Suprapubic skin (tissue), 4 donors: ENCODE data around the gene AGPAT4. TPM values are rescaled to one million over a fixed set of nuclear protein-coding genes. Genes with fewer than 3 reads are reported as not detected.

Experiments used
- DNase-seq, 2 donors: peaks; one replicate each; pipeline ENCODE4 v3.0.0-alpha.2; 2019; ENCODE audit warnings: low spot score in 2 of 2
- H3K27ac ChIP-seq: fragments of 200-600 bp; sonication (generic); one replicate; pipeline ENCODE4 v1.5.1; 2019
- H3K27me3 ChIP-seq: fragments of 200-600 bp; sonication (generic); one replicate; pipeline ENCODE4 v1.5.1; 2019
- H3K36me3 ChIP-seq: fragments of 200-600 bp; sonication (generic); one replicate; pipeline ENCODE4 v1.5.1; 2019
- H3K4me1 ChIP-seq: fragments of 200-600 bp; sonication (generic); one replicate; pipeline ENCODE4 v1.5.1; 2019
- H3K4me3 ChIP-seq: fragments of 200-600 bp; sonication (generic); one replicate; pipeline ENCODE4 v1.5.1; 2019; ENCODE audit warnings: mild to moderate bottlenecking
- H3K9me3 ChIP-seq: fragments of 200-600 bp; sonication (generic); one replicate; pipeline ENCODE4 v1.5.1; 2019
- EP300 ChIP-seq: sonication (generic); formaldehyde crosslinking; IDR thresholded peaks from one replicate; pipeline ENCODE4 v1.6.1; 2017; ENCODE audit warnings: antibody characterized with exemption
- POLR2A ChIP-seq, 2 donors: fragments of 450-650 bp; IDR thresholded peaks; one replicate each; pipeline ENCODE4 v1.6.1; 2017; ENCODE audit warnings: antibody characterized with exemption in 2 of 2, mild to moderate bottlenecking in 2 of 2, moderate library complexity in 2 of 2
- POLR2AphosphoS5 ChIP-seq, 3 donors: sonication (generic); formaldehyde crosslinking; IDR thresholded peaks; one replicate each; pipeline ENCODE4 v1.6.1; 2017; ENCODE audit warnings: antibody characterized with exemption in 3 of 3
- WGBS: methylation state at CpG from one replicate; pipeline ENCODE4 v1.1.5; 2018; 5-methylcytosine and 5-hydroxymethylcytosine counted together
- total RNA-seq, 4 donors: library from RNA; depleted of rRNA; stranded (reverse); fragments of >200 nt; gene quantifications; one replicate each; pipeline ENCODE4 v1.1.0, GENCODE V29; 2016
- TF ChIP-seq, protein P1 (sequence below), 2 donors: fragments of 200-600 bp in 1 of 2; fragments of 450-650 bp in 1 of 2; sonication (generic) in 1 of 2; IDR thresholded peaks; one replicate each; pipeline ENCODE4 v1.5.1; 2016 to 2019; ENCODE audit warnings: antibody characterized with exemption in 2 of 2, mild to moderate bottlenecking in 1 of 2, moderate library complexity in 1 of 2

The AGPAT4 gene
- total RNA-seq, 4 donors from 2014 or later = 1.1 to 4.1 (median 2.9) TPM

DNA sequence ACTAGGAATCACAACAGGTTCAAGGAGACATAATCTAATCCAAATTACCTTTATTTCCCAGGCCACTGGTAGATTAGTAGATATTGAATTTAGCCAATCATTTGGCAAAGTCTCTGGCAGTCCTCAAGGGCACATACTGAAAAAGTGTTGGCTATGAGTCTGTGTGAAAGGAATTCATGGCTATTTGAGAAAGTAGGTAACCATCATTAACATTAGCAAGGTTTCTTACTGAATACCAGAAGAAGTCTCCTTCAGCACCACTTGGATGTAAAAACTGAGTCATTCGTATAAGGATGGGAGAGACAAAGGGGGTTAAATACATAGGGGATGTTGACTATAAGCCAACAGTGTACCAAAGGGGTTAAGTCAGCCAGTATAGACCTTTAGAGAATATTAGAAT, 36.7 kb downstream of the AGPAT4 start:
- no peak for DNase-seq
- no peaks in the 10 kb centered on the region for H3K27me3 ChIP-seq
- no peaks in the 10 kb centered on the region for H3K4me1 ChIP-seq
- H3K27ac ChIP-seq = no peak overlapping the region
- 95% methylated on average over 1 of the region's 1 CpG for WGBS
- no peak overlapping the region for H3K4me3 ChIP-seq
- TF ChIP-seq POLR2AphosphoS5 (IDR thresholded peaks at IDR 0.05) = no peak
- H3K36me3 ChIP-seq = no peaks in the 10 kb centered on the region
- H3K9me3 ChIP-seq = no peaks in the 10 kb centered on the region

DNA sequence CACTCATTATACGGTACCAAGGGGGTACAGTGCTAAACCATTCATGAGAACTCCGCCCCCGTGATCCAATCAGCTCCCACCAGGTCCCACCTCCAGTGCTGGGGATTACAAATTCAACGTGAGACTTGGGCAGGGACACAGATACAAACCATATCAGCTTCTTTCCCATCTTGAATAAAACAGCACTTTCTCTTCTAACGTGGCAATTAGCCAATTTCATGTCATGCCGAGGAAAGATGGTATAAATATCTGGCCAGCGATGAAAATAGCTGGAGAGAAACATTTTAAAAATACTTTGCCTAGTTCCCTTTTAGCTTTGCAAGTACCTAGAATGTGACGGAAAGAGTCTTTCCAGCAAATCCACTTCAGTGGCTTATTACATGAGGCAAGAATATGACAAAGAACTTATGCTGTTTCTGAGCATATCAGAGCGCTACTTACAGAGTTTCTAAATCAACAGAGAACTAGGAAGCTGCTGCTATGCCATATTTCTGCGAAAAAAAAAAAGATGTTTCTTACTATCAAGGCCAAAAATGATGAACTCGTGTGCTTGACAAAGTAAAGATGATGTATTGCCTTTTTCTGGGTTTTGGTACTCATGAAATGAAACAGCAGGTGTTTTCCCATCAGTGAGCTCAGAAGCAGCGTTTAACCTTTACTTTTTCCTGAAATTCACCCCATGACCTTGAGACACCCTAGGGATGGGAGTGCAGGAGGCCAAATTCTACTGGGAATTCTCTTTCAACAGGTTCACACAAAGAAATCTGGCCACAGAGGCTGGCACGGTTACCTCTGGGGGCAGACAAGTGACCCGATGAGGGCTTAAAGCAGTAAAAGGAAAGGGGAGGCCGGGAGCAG, 37.9 kb downstream of the AGPAT4 start:
- TF ChIP-seq POLR2AphosphoS5 (IDR thresholded peaks at IDR 0.05) = no peak
- no peak for TF ChIP-seq POLR2A (IDR thresholded peaks at IDR 0.05)
- TF ChIP-seq, protein P1, sequence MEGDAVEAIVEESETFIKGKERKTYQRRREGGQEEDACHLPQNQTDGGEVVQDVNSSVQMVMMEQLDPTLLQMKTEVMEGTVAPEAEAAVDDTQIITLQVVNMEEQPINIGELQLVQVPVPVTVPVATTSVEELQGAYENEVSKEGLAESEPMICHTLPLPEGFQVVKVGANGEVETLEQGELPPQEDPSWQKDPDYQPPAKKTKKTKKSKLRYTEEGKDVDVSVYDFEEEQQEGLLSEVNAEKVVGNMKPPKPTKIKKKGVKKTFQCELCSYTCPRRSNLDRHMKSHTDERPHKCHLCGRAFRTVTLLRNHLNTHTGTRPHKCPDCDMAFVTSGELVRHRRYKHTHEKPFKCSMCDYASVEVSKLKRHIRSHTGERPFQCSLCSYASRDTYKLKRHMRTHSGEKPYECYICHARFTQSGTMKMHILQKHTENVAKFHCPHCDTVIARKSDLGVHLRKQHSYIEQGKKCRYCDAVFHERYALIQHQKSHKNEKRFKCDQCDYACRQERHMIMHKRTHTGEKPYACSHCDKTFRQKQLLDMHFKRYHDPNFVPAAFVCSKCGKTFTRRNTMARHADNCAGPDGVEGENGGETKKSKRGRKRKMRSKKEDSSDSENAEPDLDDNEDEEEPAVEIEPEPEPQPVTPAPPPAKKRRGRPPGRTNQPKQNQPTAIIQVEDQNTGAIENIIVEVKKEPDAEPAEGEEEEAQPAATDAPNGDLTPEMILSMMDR (IDR thresholded peaks at IDR 0.05) = no peak
- no peak for TF ChIP-seq EP300
- H3K9me3 ChIP-seq = no peaks in the 10 kb centered on the region
- H3K4me1 ChIP-seq = no peaks in the 10 kb centered on the region
- 72% methylated on average over 15 of the region's 15 CpGs for WGBS
- no peak for DNase-seq
- no peak overlapping the region for H3K27ac ChIP-seq
- H3K27me3 ChIP-seq = no peaks in the 10 kb centered on the region
- no peaks in the 10 kb centered on the region for H3K36me3 ChIP-seq
- H3K4me3 ChIP-seq = no peak overlapping the region

DNA sequence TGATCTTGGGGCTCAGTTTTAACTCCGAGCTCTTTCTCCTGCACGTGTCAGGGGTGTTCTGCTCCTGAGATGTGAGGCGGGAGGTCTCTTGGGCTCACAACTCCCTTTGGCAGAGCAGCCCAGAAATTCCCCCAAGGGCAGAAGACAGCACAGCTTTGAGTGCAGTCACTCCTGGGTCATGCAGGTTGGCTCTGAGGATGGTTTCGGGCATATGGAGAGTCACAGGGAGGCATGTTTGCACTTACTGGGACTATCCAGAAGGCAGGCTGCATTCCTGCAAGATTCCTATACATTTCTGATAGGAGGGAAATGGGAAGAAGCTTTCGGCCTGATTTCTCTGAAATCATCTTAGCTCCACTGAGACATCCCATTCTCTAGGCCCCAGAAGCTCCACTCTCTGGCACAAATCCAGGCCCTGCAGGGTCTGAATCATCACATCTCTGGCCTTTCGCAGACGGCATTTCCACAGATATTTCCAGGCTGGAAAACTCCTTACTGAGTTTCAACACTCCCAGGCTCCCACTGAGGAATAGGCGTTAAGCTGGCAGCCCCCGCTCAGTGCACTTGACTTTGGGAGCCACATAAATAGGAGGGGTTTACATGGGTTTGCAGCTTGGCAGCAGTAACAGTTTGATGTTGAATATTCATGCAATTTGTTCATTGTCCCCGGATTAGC, 39.7 kb downstream of the AGPAT4 start:
- no peaks in the 10 kb centered on the region for H3K36me3 ChIP-seq
- H3K9me3 ChIP-seq = no peaks in the 10 kb centered on the region
- peak; percentile 85 to 90 for DNase-seq
- no peak overlapping the region for H3K4me3 ChIP-seq
- no peaks in the 10 kb centered on the region for H3K4me1 ChIP-seq
- TF ChIP-seq POLR2AphosphoS5 (IDR thresholded peaks at IDR 0.05) (no peak), POLR2A (IDR thresholded peaks at IDR 0.05) (no peak), EP300 (no peak)
- TF ChIP-seq, protein P1 (IDR thresholded peaks at IDR 0.05) = no peak
- H3K27ac ChIP-seq = no peak overlapping the region
- H3K27me3 ChIP-seq = no peaks in the 10 kb centered on the region
- 65% methylated on average over 10 of the region's 10 CpGs for WGBS

DNA sequence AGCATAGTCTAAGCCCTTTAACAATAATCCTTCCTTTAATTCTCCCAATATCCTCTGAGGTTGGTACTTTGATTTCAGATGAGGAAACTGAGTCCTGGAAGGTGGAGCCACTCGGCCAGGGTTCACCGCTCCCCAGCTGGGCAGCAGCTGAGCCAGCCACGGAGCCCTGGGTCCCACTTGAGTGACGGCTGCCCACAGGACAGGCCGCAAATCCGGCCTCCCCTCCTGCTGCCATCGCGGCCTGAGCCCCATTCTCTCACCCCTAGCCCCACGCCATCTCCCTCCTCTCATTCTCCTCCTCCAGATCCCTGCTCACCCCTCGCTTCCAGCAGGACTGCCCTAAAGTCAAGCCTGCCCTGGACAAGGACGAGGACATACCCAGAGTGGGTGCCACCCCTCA, 41.4 kb downstream of the AGPAT4 start:
- no peaks in the 10 kb centered on the region for H3K36me3 ChIP-seq
- 96% methylated on average over 11 of the region's 11 CpGs for WGBS
- no peak overlapping the region for H3K27ac ChIP-seq
- H3K27me3 ChIP-seq = no peaks in the 10 kb centered on the region
- peaks cover 10% of the 10 kb centered on the region for H3K4me1 ChIP-seq
- no peaks in the 10 kb centered on the region for H3K9me3 ChIP-seq
- H3K4me3 ChIP-seq = no peak overlapping the region
- TF ChIP-seq, protein P1 (IDR thresholded peaks at IDR 0.05) = no peak
- TF ChIP-seq POLR2A (IDR thresholded peaks at IDR 0.05) = no peak
- TF ChIP-seq EP300 = no peak
- TF ChIP-seq POLR2AphosphoS5 (IDR thresholded peaks at IDR 0.05) = no peak
- no peak for DNase-seq

DNA sequence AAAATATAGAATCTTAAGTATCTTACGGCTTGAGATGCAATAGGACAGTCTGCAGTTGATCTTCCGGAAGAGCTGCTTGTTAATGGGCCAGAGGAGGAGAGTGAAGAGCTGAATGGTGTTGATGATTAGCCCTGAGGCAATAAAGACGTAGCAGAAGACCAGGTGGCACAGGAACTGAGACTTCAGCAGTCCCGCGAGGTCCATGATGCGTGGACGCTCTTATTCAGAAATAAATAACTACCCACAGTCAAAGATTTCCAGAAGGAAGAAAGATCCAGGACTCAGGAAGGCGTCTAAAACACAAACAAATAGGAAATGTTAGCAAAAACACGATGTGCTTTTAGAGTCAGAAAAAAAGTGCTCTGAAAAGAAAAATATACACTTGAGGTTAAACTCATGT, 41.9 kb downstream of the AGPAT4 start:
- Histone ChIP-seq H3K4me1 (peaks cover 10% of the 10 kb centered on the region), H3K27ac (no peak overlapping the region), H3K36me3 (no peaks in the 10 kb centered on the region), H3K9me3 (no peaks in the 10 kb centered on the region), H3K27me3 (no peaks in the 10 kb centered on the region), H3K4me3 (no peak overlapping the region)
- no peak for DNase-seq
- 90% methylated on average over 9 of the region's 9 CpGs for WGBS
- no peak for TF ChIP-seq POLR2A (IDR thresholded peaks at IDR 0.05)
- TF ChIP-seq, protein P1 (IDR thresholded peaks at IDR 0.05) = no peak
- no peak for TF ChIP-seq EP300
- no peak for TF ChIP-seq POLR2AphosphoS5 (IDR thresholded peaks at IDR 0.05)
